ENCODE results near the gene SMARCD1.

The SMARCD1 gene

GRCh38 chr12:50104417-50105366 lies 19.6 kb downstream of the SMARCD1 start:
- no peak for DNase-seq

- DNase-seq, result no peak
These were observed 20.8 kb downstream of the SMARCD1 start for GRCh38 chr12:50105913-50106450.

- no peak for DNase-seq
These were observed 21.8 kb downstream of the SMARCD1 start for GRCh38 chr12:50106907-50107306.

- no peak for DNase-seq
These were observed 22.5 kb downstream of the SMARCD1 start for GRCh38 chr12:50107416-50108268.

GRCh38 chr12:50109319-50109718 lies 24.2 kb downstream of the SMARCD1 start:
- no peak for DNase-seq

GRCh38 chr12:50110127-50110761 lies 25.1 kb downstream of the SMARCD1 start:
- DNase-seq, result no peak

- no peak for DNase-seq
These were observed 25.7 kb downstream of the SMARCD1 start for GRCh38 chr12:50110762-50111351.

GRCh38 chr12:50111395-50111692 lies 26.2 kb downstream of the SMARCD1 start:
- DNase-seq, result no peak

GRCh38 chr12:50111693-50112455 lies 26.7 kb downstream of the SMARCD1 start, which contains the start of gene COX14:
TSS of gene COX14 (plus strand) at chr12:50112236. CDS start at chr12:50120044, 7,808 bp downstream.
- DNase-seq, result peak; percentile 100

GRCh38 chr12:50112456-50113218 lies 27.5 kb downstream of the SMARCD1 start:
- DNase-seq, result no peak

- DNase-seq, result no peak
These were observed 32.0 kb downstream of the SMARCD1 start for GRCh38 chr12:50117057-50117622.

GRCh38 chr12:50119387-50119786 lies 34.2 kb downstream of the SMARCD1 start:
- DNase-seq, result no peak

- no peak for DNase-seq
These were observed 35.4 kb downstream of the SMARCD1 start for GRCh38 chr12:50120521-50120920.

- DNase-seq, result no peak
These were observed 35.8 kb downstream of the SMARCD1 start for GRCh38 chr12:50120953-50121352.

- DNase-seq, result no peak
These were observed 36.5 kb downstream of the SMARCD1 start for GRCh38 chr12:50121641-50122040.

- no peak for DNase-seq
These were observed 38.1 kb downstream of the SMARCD1 start for GRCh38 chr12:50123203-50123602.

GRCh38 chr12:50127546-50127945 lies 42.4 kb downstream of the SMARCD1 start:
- DNase-seq, result no peak

- DNase-seq, result no peak
These were observed 44.1 kb downstream of the SMARCD1 start for GRCh38 chr12:50129290-50129689.

- DNase-seq, result peak; percentile 49
These were observed 47.5 kb downstream of the SMARCD1 start for GRCh38 chr12:50132505-50133135.

- no peak for DNase-seq
These were observed 57.9 kb downstream of the SMARCD1 start for GRCh38 chr12:50142993-50143392.

Measured in fibroblast of skin of abdomen (primary cell).